ENCODE results near the gene LMBRD2. TPM values are rescaled to one million over a fixed set of nuclear protein-coding genes. Genes with fewer than 3 reads are reported as not detected.

The LMBRD2 gene
- total RNA-seq, 1 donor from 2014 or later, result 5.1 TPM

GRCh38 chr5:36173426-36173825 is 21.7 kb upstream of the LMBRD2 start:
- Mint-ChIP-seq H3K36me3 (ENCODE audit: low read depth, unreplicated experiment) (no peaks in the 10 kb centered on the region), H3K27me3 (ENCODE audit: unreplicated experiment) (no peaks in the 10 kb centered on the region), H3K27ac (ENCODE audit: unreplicated experiment) (no peak overlapping the region), H3K9me3 (ENCODE audit: unreplicated experiment) (no peaks in the 10 kb centered on the region), H3K4me3 (ENCODE audit: unreplicated experiment) (no peak overlapping the region), H3K4me1 (ENCODE audit: unreplicated experiment) (peaks cover 4% of the 10 kb centered on the region)
- DNase-seq (ENCODE audit: low spot score), result no peak
- no peak for TF ChIP-seq CTCF (IDR thresholded peaks at IDR 0.05; ENCODE audit: unreplicated experiment)

GRCh38 chr5:36172599-36172998 is 20.9 kb upstream of the LMBRD2 start:
- no peak overlapping the region for H3K4me3 Mint-ChIP-seq (ENCODE audit: unreplicated experiment)
- H3K36me3 Mint-ChIP-seq (ENCODE audit: low read depth, unreplicated experiment), result peaks cover 8% of the 10 kb centered on the region
- H3K4me1 Mint-ChIP-seq (ENCODE audit: unreplicated experiment), result peaks cover 4% of the 10 kb centered on the region

GRCh38 chr5:36170832-36171424 is 19.2 kb upstream of the LMBRD2 start:
- no peaks in the 10 kb centered on the region for H3K27me3 Mint-ChIP-seq (ENCODE audit: unreplicated experiment)
- no peak overlapping the region for H3K27ac Mint-ChIP-seq (ENCODE audit: unreplicated experiment)
- H3K4me3 Mint-ChIP-seq (ENCODE audit: unreplicated experiment), result no peak overlapping the region
- no peak for TF ChIP-seq CTCF (IDR thresholded peaks at IDR 0.05; ENCODE audit: unreplicated experiment)
- peaks cover 8% of the 10 kb centered on the region for H3K36me3 Mint-ChIP-seq (ENCODE audit: low read depth, unreplicated experiment)
- no peak for DNase-seq (ENCODE audit: low spot score)
- H3K4me1 Mint-ChIP-seq (ENCODE audit: unreplicated experiment), result peaks cover 7% of the 10 kb centered on the region
- H3K9me3 Mint-ChIP-seq (ENCODE audit: unreplicated experiment), result no peaks in the 10 kb centered on the region

More at GRCh38 chr5:36172599-36172998, 20.9 kb upstream of the LMBRD2 start:
- TF ChIP-seq CTCF (IDR thresholded peaks at IDR 0.05; ENCODE audit: unreplicated experiment), result no peak
- Mint-ChIP-seq H3K9me3 (ENCODE audit: unreplicated experiment) (no peaks in the 10 kb centered on the region), H3K27ac (ENCODE audit: unreplicated experiment) (no peak overlapping the region), H3K27me3 (ENCODE audit: unreplicated experiment) (no peaks in the 10 kb centered on the region)
- DNase-seq (ENCODE audit: low spot score), result no peak

- no peak overlapping the region for H3K27ac Mint-ChIP-seq (ENCODE audit: unreplicated experiment)
- H3K36me3 Mint-ChIP-seq (ENCODE audit: low read depth, unreplicated experiment), result peaks cover 14% of the 10 kb centered on the region
- H3K9me3 Mint-ChIP-seq (ENCODE audit: unreplicated experiment), result no peaks in the 10 kb centered on the region
- peaks cover 3% of the 10 kb centered on the region for H3K4me1 Mint-ChIP-seq (ENCODE audit: unreplicated experiment)
- no peak overlapping the region for H3K4me3 Mint-ChIP-seq (ENCODE audit: unreplicated experiment)
- TF ChIP-seq CTCF (IDR thresholded peaks at IDR 0.05; ENCODE audit: unreplicated experiment), result no peak
- DNase-seq (ENCODE audit: low spot score), result no peak
- H3K27me3 Mint-ChIP-seq (ENCODE audit: unreplicated experiment), result no peaks in the 10 kb centered on the region
These were observed 17.1 kb upstream of the LMBRD2 start for GRCh38 chr5:36168737-36169136.

GRCh38 chr5:36164461-36164860 is 12.8 kb upstream of the LMBRD2 start:
- Mint-ChIP-seq H3K4me1 (ENCODE audit: unreplicated experiment) (peaks cover 3% of the 10 kb centered on the region), H3K27ac (ENCODE audit: unreplicated experiment) (no peak overlapping the region), H3K9me3 (ENCODE audit: unreplicated experiment) (no peaks in the 10 kb centered on the region), H3K36me3 (ENCODE audit: low read depth, unreplicated experiment) (peaks cover 33% of the 10 kb centered on the region), H3K4me3 (ENCODE audit: unreplicated experiment) (no peak overlapping the region), H3K27me3 (ENCODE audit: unreplicated experiment) (peaks cover 2% of the 10 kb centered on the region)
- no peak for TF ChIP-seq CTCF (IDR thresholded peaks at IDR 0.05; ENCODE audit: unreplicated experiment)
- DNase-seq (ENCODE audit: low spot score), result no peak

Data from endothelial cell (in vitro differentiated cells).